ENCODE measurements around the gene RETREG1. TPM values are rescaled to one million over a fixed set of nuclear protein-coding genes. Genes with fewer than 3 reads are reported as not detected.

The RETREG1 gene

DNA sequence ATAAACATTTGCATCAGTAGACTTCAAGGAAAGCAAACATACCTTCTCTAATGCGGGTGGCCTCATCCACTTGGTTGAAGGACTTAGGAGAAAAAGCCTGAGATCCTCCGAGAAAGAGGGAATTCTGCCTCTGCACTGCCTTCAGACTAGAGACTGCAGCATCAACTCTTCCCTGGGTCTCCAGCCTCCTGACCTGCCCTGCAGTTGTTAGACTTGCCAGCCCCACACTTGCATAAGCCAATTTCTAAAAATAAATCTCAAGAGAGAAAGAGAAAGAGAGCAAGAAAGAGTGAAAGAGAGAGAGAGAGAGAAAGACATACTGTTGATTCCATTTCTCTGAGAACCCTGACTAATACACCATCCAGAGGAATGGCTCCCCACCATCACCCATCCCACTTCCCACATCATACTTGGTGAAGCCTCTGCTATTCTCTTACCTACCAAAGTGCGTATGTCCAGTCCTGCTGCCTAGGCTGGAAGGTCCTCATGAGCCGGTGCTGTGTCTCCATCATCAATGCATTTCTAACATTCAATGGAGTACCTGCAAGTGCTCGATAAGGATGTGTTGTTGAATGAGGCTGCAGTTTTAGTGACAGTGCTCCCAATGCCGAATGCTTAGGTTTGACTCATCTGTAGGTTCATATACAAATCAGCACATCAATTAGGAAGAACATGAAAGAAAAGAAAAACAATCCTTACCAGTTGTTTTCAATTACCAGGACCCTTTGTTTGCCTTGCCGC is 186.3 kb downstream of the RETREG1 start:
- H2BK12ac ChIP-seq (ENCODE audit: low read length in 2 of 2) = no peak overlapping the region
- H3K23ac ChIP-seq (ENCODE audit: low read length in 2 of 2) = no peak overlapping the region
- no peak overlapping the region for H4K91ac ChIP-seq (ENCODE audit: low read length)
- H2BK120ac ChIP-seq (ENCODE audit: low read depth, low read length) = no peak overlapping the region
- no peak overlapping the region for H3K14ac ChIP-seq (ENCODE audit: low read length in 2 of 2)
- H3K79me1 ChIP-seq (replicated peaks; ENCODE audit: low read length, poor library complexity, severe bottlenecking) = no peaks in the 10 kb centered on the region
- no peak overlapping the region for H2BK5ac ChIP-seq (ENCODE audit: low read depth, low read length, poor library complexity, severe bottlenecking)
- H2BK15ac ChIP-seq (ENCODE audit: low read depth, poor library complexity, severe bottlenecking) = no peak overlapping the region
- H3K18ac ChIP-seq (ENCODE audit: low read depth in 1 of 2, low read length in 2 of 2) = no peak overlapping the region
- H3K27ac ChIP-seq (ENCODE audit: low read length, poor library complexity, severe bottlenecking) = no peak overlapping the region
- H3K9ac ChIP-seq (ENCODE audit: low read length) = no peak overlapping the region
- peaks cover 7 to 15% of the 10 kb centered on the region in 2 experiments for H3K27me3 ChIP-seq (ENCODE audit: control insufficient read depth in 1 of 2, insufficient read depth in 1 of 2, low read length in 2 of 2)
- H3K4ac ChIP-seq (ENCODE audit: low read depth in 1 of 2, low read length in 2 of 2) = no peak overlapping the region
- 92% methylated on average over 5 of the region's 7 CpGs for WGBS
- H3K9me3 ChIP-seq (ENCODE audit: control insufficient read depth, low read length) = no peaks in the 10 kb centered on the region
- H2AFZ ChIP-seq (ENCODE audit: low read depth, low read length) = no peak overlapping the region
- H3K4me2 ChIP-seq (ENCODE audit: low read length, poor library complexity, severe bottlenecking) = no peak overlapping the region
- H3K4me1 ChIP-seq (ENCODE audit: control insufficient read depth, insufficient read depth, low read depth, low read length) = no peaks in the 10 kb centered on the region
- H3K36me3 ChIP-seq (ENCODE audit: control insufficient read depth in 1 of 2, insufficient read depth in 2 of 2, low read depth in 1 of 2, low read length in 2 of 2) = no peaks in the 10 kb centered on the region
- no peak overlapping the region for H2AK5ac ChIP-seq (ENCODE audit: low read length, severe bottlenecking)
- H4K8ac ChIP-seq (ENCODE audit: low read length) = no peak overlapping the region
- no peak for DNase-seq
- no peak overlapping the region for H3K4me3 ChIP-seq (ENCODE audit: insufficient read depth in 1 of 2, low read depth in 1 of 2, low read length in 2 of 2)

DNA sequence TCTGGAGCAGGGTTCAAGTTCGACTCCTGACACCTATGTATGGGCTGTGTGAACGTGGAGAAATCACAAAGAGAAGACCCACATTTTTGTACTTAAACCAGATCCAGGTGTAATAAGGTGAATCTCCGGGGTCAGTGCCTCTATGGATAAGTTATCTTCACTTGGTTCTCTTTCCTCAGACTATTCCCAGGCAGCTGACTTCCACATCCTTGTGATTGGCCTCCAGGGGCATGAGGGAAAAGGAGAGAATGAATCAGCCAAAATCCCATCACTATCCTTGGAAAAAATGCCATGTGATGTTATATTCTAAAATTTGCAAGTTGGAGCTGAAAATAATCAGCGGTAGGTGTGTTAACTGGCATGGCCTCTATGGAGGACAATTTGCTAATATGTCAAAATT is 188.4 kb downstream of the RETREG1 start:
- Histone ChIP-seq H2AFZ (ENCODE audit: low read depth, low read length) (no peak overlapping the region), H3K27ac (ENCODE audit: low read length, poor library complexity, severe bottlenecking) (no peak overlapping the region), H2BK5ac (ENCODE audit: low read depth, low read length, poor library complexity, severe bottlenecking) (no peak overlapping the region), H3K14ac (ENCODE audit: low read length in 2 of 2) (no peak overlapping the region), H3K9me3 (ENCODE audit: control insufficient read depth, low read length) (no peaks in the 10 kb centered on the region), H2AK5ac (ENCODE audit: low read length, severe bottlenecking) (no peak overlapping the region), H2BK12ac (ENCODE audit: low read length in 2 of 2) (no peak overlapping the region), H4K91ac (ENCODE audit: low read length) (no peak overlapping the region), H3K18ac (ENCODE audit: low read depth in 1 of 2, low read length in 2 of 2) (no peak overlapping the region), H3K27me3 (ENCODE audit: control insufficient read depth in 1 of 2, insufficient read depth in 1 of 2, low read length in 2 of 2) (peaks cover 7 to 15% of the 10 kb centered on the region in 2 experiments), H3K23ac (ENCODE audit: low read length in 2 of 2) (no peak overlapping the region), H2BK15ac (ENCODE audit: low read depth, poor library complexity, severe bottlenecking) (no peak overlapping the region), H3K4me3 (ENCODE audit: insufficient read depth in 1 of 2, low read depth in 1 of 2, low read length in 2 of 2) (no peak overlapping the region), H3K4me2 (ENCODE audit: low read length, poor library complexity, severe bottlenecking) (no peak overlapping the region), H3K4ac (ENCODE audit: low read depth in 1 of 2, low read length in 2 of 2) (no peak overlapping the region), H3K9ac (ENCODE audit: low read length) (no peak overlapping the region), H3K79me1 (replicated peaks; ENCODE audit: low read length, poor library complexity, severe bottlenecking) (no peaks in the 10 kb centered on the region), H3K36me3 (ENCODE audit: control insufficient read depth in 1 of 2, insufficient read depth in 2 of 2, low read depth in 1 of 2, low read length in 2 of 2) (no peaks in the 10 kb centered on the region), H2BK120ac (ENCODE audit: low read depth, low read length) (no peak overlapping the region), H3K4me1 (ENCODE audit: control insufficient read depth, insufficient read depth, low read depth, low read length) (no peaks in the 10 kb centered on the region), H4K8ac (ENCODE audit: low read length) (no peak overlapping the region)
- DNase-seq = no peak
- WGBS = 83% methylated on average over 2 of the region's 4 CpGs

DNA sequence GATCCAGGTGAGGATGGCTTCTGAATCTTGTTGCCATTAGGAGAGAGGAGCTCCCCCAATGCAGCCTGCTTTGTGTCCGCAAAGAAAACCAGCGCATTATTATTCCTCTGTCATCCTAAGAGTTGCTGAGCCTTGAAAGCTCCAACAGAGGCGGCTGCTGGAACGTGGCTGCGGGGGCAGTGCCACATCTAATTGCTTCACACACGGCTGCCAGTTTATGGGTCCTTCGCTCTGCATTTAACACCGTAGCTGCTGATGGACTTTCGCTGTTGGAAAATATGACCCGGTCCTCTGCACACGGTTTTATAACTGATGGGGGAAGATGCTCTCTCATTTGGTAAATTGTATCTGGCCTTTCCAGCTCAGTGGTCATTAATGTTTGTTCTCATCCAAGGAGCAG is 189.2 kb downstream of the RETREG1 start:
- H4K8ac ChIP-seq (ENCODE audit: low read length) = no peak overlapping the region
- H3K36me3 ChIP-seq (ENCODE audit: control insufficient read depth in 1 of 2, insufficient read depth in 2 of 2, low read depth in 1 of 2, low read length in 2 of 2) = no peaks in the 10 kb centered on the region
- H3K27me3 ChIP-seq (ENCODE audit: control insufficient read depth in 1 of 2, insufficient read depth in 1 of 2, low read length in 2 of 2) = peaks cover 7 to 15% of the 10 kb centered on the region in 2 experiments
- no peak overlapping the region for H2BK12ac ChIP-seq (ENCODE audit: low read length in 2 of 2)
- no peak overlapping the region for H2AK5ac ChIP-seq (ENCODE audit: low read length, severe bottlenecking)
- WGBS = 58% methylated on average over 11 of the region's 11 CpGs
- H2BK5ac ChIP-seq (ENCODE audit: low read depth, low read length, poor library complexity, severe bottlenecking) = no peak overlapping the region
- no peak overlapping the region for H2AFZ ChIP-seq (ENCODE audit: low read depth, low read length)
- DNase-seq = no peak
- no peaks in the 10 kb centered on the region for H3K9me3 ChIP-seq (ENCODE audit: control insufficient read depth, low read length)
- no peaks in the 10 kb centered on the region for H3K79me1 ChIP-seq (replicated peaks; ENCODE audit: low read length, poor library complexity, severe bottlenecking)
- no peaks in the 10 kb centered on the region for H3K4me1 ChIP-seq (ENCODE audit: control insufficient read depth, insufficient read depth, low read depth, low read length)
- H3K4me3 ChIP-seq (ENCODE audit: insufficient read depth in 1 of 2, low read depth in 1 of 2, low read length in 2 of 2) = no peak overlapping the region
- H3K18ac ChIP-seq (ENCODE audit: low read depth in 1 of 2, low read length in 2 of 2) = no peak overlapping the region
- H3K23ac ChIP-seq (ENCODE audit: low read length in 2 of 2) = no peak overlapping the region
- H3K14ac ChIP-seq (ENCODE audit: low read length in 2 of 2) = no peak overlapping the region
- no peak overlapping the region for H3K4me2 ChIP-seq (ENCODE audit: low read length, poor library complexity, severe bottlenecking)
- H3K4ac ChIP-seq (ENCODE audit: low read depth in 1 of 2, low read length in 2 of 2) = no peak overlapping the region
- no peak overlapping the region for H2BK15ac ChIP-seq (ENCODE audit: low read depth, poor library complexity, severe bottlenecking)
- no peak overlapping the region for H2BK120ac ChIP-seq (ENCODE audit: low read depth, low read length)
- H3K9ac ChIP-seq (ENCODE audit: low read length) = no peak overlapping the region
- H3K27ac ChIP-seq (ENCODE audit: low read length, poor library complexity, severe bottlenecking) = no peak overlapping the region
- no peak overlapping the region for H4K91ac ChIP-seq (ENCODE audit: low read length)

Small RNA genes within 50 kb of the gene (small RNA-seq; reads per million reads assigned to genes)
- gene RF00019 (ENCODE audit: low read depth) = not detected

Data from mesenchymal stem cell (in vitro differentiated cells and primary cell).